GM12873 (cell line): ENCODE measurements around the gene HEMGN.

Experiments
- CTCF ChIP-seq: IDR thresholded peaks from 2 replicates; pipeline ENCODE4 v1.5.1; 2012; ENCODE audit warnings: low read depth, mild to moderate bottlenecking, moderate library complexity, low read length, control low read depth; ENCODE audit not compliant: insufficient read depth; ENCODE audit errors: missing control alignments

Gene HEMGN

GRCh38 chr9:97981846-97982682 is 44.1 kb upstream of the HEMGN start:
- TF ChIP-seq CTCF, result no peak

GRCh38 chr9:97980918-97981845 is 43.2 kb upstream of the HEMGN start:
- no peak for TF ChIP-seq CTCF

- TF ChIP-seq CTCF, result no peak
Observed at GRCh38 chr9:97980479-97980803, 42.5 kb upstream of the HEMGN start.

GRCh38 chr9:97979788-97980478 is 42.0 kb upstream of the HEMGN start:
- TF ChIP-seq CTCF, result no peak

- no peak for TF ChIP-seq CTCF
Observed at GRCh38 chr9:97978371-97979130, 40.6 kb upstream of the HEMGN start.

GRCh38 chr9:97975376-97975775 is 37.4 kb upstream of the HEMGN start:
- TF ChIP-seq CTCF, result no peak
